ENCODE data around the gene SEPHS1.

Gene SEPHS1

DNA sequence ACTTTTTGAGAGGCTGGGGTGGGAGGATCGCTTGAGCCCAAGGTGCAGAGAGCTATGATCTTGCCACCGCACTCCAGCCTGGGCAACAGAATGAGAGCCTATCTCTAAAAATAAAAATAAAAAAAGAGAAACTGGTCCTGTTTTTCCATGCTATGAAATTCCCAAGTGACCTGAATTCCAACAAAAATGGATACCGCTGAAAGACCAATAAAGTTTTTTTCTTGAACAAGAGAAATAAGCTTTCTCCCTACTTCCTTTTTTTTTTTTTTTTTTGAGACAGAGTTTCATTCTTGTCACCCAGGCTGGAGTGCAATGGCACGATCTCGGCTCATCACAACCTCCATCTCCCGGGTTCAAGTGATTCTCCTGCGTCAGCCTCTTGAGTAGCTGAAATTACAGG, 12.5 kb upstream of the SEPHS1 start:
- no peak overlapping the region for H3K4me3 ChIP-seq (ENCODE audit: low read depth, low read length)
- H3K9ac ChIP-seq (ENCODE audit: low read depth, low read length) = no peak overlapping the region
- H3K27ac ChIP-seq (ENCODE audit: low read depth, low read length) = no peak overlapping the region
- H3K27me3 ChIP-seq (ENCODE audit: control insufficient read depth, insufficient read depth, low read length) = no peaks in the 10 kb centered on the region
- no peaks in the 10 kb centered on the region for H3K36me3 ChIP-seq (ENCODE audit: control insufficient read depth, insufficient read depth, low read length)
- H3K4me1 ChIP-seq (ENCODE audit: control insufficient read depth, insufficient read depth, low read length) = no peaks in the 10 kb centered on the region
- H3K9me3 ChIP-seq (ENCODE audit: control insufficient read depth, insufficient read depth, low read length) = no peaks in the 10 kb centered on the region

DNA sequence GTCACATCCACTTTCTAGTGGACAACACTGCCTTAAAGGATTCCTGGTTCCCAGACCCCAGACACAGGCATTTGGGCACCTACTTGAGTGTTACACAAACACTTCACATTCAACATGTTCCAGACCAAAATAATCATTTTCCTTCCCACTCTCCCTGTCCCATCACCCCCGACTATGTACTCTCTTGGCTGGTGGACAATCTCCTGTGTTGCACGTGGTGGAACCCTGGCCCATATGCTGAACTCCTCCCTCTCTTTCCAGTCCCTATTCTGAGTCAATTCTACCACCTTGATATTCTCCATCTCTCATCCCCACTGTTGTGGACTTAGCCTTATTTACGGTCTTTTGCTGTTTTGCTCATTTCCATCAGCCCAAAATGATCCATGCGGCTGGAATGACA, 8.3 kb upstream of the SEPHS1 start:
- Histone ChIP-seq H3K4me1 (ENCODE audit: control insufficient read depth, insufficient read depth, low read length) (peaks cover 22% of the 10 kb centered on the region), H3K9ac (ENCODE audit: low read depth, low read length) (no peak overlapping the region), H3K27ac (ENCODE audit: low read depth, low read length) (no peak overlapping the region), H3K27me3 (ENCODE audit: control insufficient read depth, insufficient read depth, low read length) (no peaks in the 10 kb centered on the region), H3K9me3 (ENCODE audit: control insufficient read depth, insufficient read depth, low read length) (no peaks in the 10 kb centered on the region), H3K4me3 (ENCODE audit: low read depth, low read length) (no peak overlapping the region), H3K36me3 (ENCODE audit: control insufficient read depth, insufficient read depth, low read length) (no peaks in the 10 kb centered on the region)

DNA sequence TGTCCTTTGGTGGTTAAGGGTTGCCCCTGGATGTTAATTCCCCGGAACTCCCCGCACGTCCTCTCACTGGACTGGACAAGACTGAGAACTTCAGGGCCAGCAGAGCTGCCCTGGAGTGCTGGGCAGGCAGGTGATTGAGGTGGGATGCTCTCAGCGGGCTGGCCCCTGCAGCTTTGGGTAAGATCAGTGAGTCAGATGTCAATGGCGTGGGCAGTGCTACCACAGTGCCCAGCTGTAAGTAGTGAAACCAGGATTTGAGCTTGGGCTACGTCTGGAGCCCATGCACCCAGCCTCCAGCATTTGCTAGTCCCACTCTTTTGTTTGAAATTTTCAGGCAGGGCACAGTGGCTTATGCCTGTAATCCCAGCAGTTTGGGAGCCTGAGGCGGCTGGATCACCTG, 6.7 kb upstream of the SEPHS1 start:
- Histone ChIP-seq H3K36me3 (ENCODE audit: control insufficient read depth, insufficient read depth, low read length) (no peaks in the 10 kb centered on the region), H3K4me3 (ENCODE audit: low read depth, low read length) (no peak overlapping the region), H3K9ac (ENCODE audit: low read depth, low read length) (no peak overlapping the region), H3K27me3 (ENCODE audit: control insufficient read depth, insufficient read depth, low read length) (no peaks in the 10 kb centered on the region), H3K27ac (ENCODE audit: low read depth, low read length) (no peak overlapping the region), H3K4me1 (ENCODE audit: control insufficient read depth, insufficient read depth, low read length) (peaks cover 31% of the 10 kb centered on the region), H3K9me3 (ENCODE audit: control insufficient read depth, insufficient read depth, low read length) (no peaks in the 10 kb centered on the region)

DNA sequence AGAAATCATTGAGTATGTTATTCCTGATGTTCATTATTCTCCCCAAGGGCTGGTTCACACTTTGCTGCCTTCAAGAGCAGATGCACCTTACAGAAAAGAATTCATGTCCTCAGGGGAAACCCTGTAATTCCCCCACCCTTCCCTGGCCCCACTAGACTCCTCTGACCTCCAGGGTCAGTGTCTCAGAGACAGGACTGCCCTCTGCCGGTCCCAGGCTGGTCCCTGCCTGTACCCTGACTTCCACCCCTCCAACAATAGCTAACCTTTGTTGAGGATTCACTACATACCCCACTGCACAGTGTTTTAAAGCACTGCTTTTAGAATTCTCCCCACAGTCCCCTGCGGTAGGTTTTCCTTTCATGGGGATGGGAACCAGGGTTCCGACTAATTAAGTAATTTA, 4.4 kb upstream of the SEPHS1 start:
- Histone ChIP-seq H3K36me3 (ENCODE audit: control insufficient read depth, insufficient read depth, low read length) (no peaks in the 10 kb centered on the region), H3K4me3 (ENCODE audit: low read depth, low read length) (0 out of 2 replicates have a peak overlapping the region, but pooled peaks have one; percentile 63), H3K9me3 (ENCODE audit: control insufficient read depth, insufficient read depth, low read length) (no peaks in the 10 kb centered on the region), H3K27me3 (ENCODE audit: control insufficient read depth, insufficient read depth, low read length) (no peaks in the 10 kb centered on the region), H3K9ac (ENCODE audit: low read depth, low read length) (no peak overlapping the region), H3K4me1 (ENCODE audit: control insufficient read depth, insufficient read depth, low read length) (peaks cover 34% of the 10 kb centered on the region), H3K27ac (ENCODE audit: low read depth, low read length) (peak overlapping the region; percentile 31)

DNA sequence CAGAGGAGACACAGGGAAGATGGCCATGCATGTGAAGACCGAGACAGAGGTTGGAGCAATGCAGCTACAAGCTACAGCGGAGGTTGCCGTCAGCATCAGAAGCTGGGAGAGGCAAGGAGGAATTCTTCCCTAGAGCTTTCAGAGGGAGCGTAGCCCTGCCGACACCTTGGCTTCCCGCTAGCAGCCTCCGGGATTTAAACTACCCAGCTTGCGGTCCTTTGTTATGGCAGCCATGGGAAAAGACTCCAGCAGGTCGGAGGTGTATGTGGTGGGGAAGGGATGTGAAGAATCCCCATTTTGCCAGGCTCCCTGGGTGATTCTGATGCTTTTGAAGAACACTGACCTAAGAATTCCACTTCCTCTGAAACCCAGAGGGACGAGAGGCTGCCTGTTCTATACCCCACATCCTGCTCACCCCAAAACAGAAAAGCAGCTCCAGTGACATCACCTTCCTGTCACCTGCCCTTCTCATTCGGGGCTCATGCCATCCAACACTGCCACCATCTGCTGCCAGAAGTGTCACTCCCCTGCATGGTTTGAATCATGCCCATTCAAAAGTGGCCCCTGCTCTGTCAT, 3.3 kb upstream of the SEPHS1 start:
- Histone ChIP-seq H3K9me3 (ENCODE audit: control insufficient read depth, insufficient read depth, low read length) (no peaks in the 10 kb centered on the region), H3K4me1 (ENCODE audit: control insufficient read depth, insufficient read depth, low read length) (peaks cover 34% of the 10 kb centered on the region), H3K4me3 (ENCODE audit: low read depth, low read length) (peak overlapping the region; percentile 63), H3K36me3 (ENCODE audit: control insufficient read depth, insufficient read depth, low read length) (no peaks in the 10 kb centered on the region), H3K9ac (ENCODE audit: low read depth, low read length) (peak overlapping the region; percentile 66), H3K27ac (ENCODE audit: low read depth, low read length) (peak overlapping the region; percentile 100), H3K27me3 (ENCODE audit: control insufficient read depth, insufficient read depth, low read length) (no peaks in the 10 kb centered on the region)

DNA sequence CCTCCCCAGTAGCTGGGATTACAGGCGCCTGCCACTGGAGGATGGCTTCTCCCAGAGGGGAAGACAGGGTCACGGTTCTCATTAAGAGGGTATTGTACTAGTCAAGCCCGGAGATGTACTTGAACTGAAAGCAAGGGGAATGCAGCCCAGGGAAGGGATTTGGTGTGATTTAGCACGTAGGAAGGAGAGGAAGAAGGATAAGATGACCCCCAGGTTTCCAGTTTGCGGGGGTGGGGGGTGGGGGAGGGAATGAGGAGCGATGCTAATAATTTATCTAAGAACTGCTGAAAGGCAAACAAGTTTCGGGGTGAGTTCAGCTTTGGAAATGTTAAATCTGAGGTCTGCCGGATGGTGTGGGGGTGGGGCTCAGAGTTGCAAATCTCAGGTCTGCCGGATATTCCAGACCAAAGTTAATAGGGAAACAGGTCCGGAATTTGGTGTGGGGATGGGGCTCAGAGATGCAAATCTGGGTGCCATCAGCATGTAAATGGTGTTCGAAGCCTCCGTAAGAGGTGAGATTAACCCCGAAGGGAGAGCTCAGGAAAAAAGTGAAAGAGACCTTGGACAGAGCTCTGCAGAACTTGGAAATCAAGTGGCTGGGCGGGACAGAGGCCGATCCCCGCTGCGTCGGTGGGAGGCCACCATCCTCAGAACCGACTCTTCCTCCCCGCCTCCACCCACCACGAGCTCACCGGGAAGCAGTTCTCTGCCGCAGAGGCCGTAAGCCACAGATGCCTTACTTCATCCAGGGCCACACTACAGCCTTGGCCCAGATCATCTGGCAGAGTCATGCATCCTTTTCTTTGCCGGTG, 1.6 kb upstream of the SEPHS1 start:
- Histone ChIP-seq H3K9ac (ENCODE audit: low read depth, low read length) (peak overlapping the region; percentile 96), H3K4me1 (ENCODE audit: control insufficient read depth, insufficient read depth, low read length) (peaks cover 42% of the 10 kb centered on the region)

GRCh38 chr10:13347500-13348156, 465 bp downstream of the SEPHS1 start:
- peak overlapping the region; percentile 75; the same call in 1 of the 2 replicates for H3K4me3 ChIP-seq (ENCODE audit: low read depth, low read length)
- no peaks in the 10 kb centered on the region for H3K9me3 ChIP-seq (ENCODE audit: control insufficient read depth, insufficient read depth, low read length)
- H3K9ac ChIP-seq (ENCODE audit: low read depth, low read length) = peak overlapping the region; percentile 88; the same call in 1 of the 2 replicates
- H3K27me3 ChIP-seq (ENCODE audit: control insufficient read depth, insufficient read depth, low read length) = no peaks in the 10 kb centered on the region
- H3K4me1 ChIP-seq (ENCODE audit: control insufficient read depth, insufficient read depth, low read length) = peaks cover 43% of the 10 kb centered on the region
- peak overlapping the region; percentile 100 for H3K27ac ChIP-seq (ENCODE audit: low read depth, low read length)
- peaks cover 28% of the 10 kb centered on the region for H3K36me3 ChIP-seq (ENCODE audit: control insufficient read depth, insufficient read depth, low read length)

More for the DNA sequence above, 1.6 kb upstream of the SEPHS1 start:
- Histone ChIP-seq H3K27ac (ENCODE audit: low read depth, low read length) (peak overlapping the region; percentile 100), H3K4me3 (ENCODE audit: low read depth, low read length) (peak overlapping the region; percentile 75), H3K27me3 (ENCODE audit: control insufficient read depth, insufficient read depth, low read length) (no peaks in the 10 kb centered on the region), H3K9me3 (ENCODE audit: control insufficient read depth, insufficient read depth, low read length) (no peaks in the 10 kb centered on the region), H3K36me3 (ENCODE audit: control insufficient read depth, insufficient read depth, low read length) (0 out of 2 replicates have a peak, but pooled peaks cover 8% of the 10 kb centered on the region)

- Histone ChIP-seq H3K9ac (ENCODE audit: low read depth, low read length) (peak overlapping the region; percentile 88), H3K27me3 (ENCODE audit: control insufficient read depth, insufficient read depth, low read length) (no peaks in the 10 kb centered on the region), H3K27ac (ENCODE audit: low read depth, low read length) (peak overlapping the region; percentile 100), H3K36me3 (ENCODE audit: control insufficient read depth, insufficient read depth, low read length) (peaks cover 31% of the 10 kb centered on the region), H3K4me1 (ENCODE audit: control insufficient read depth, insufficient read depth, low read length) (peaks cover 37% of the 10 kb centered on the region), H3K4me3 (ENCODE audit: low read depth, low read length) (peak overlapping the region; percentile 75), H3K9me3 (ENCODE audit: control insufficient read depth, insufficient read depth, low read length) (no peaks in the 10 kb centered on the region)
These were observed 1.0 kb downstream of the SEPHS1 start for GRCh38 chr10:13347043-13347499.

- Histone ChIP-seq H3K4me1 (ENCODE audit: control insufficient read depth, insufficient read depth, low read length) (peaks cover 34% of the 10 kb centered on the region), H3K9me3 (ENCODE audit: control insufficient read depth, insufficient read depth, low read length) (no peaks in the 10 kb centered on the region), H3K27ac (ENCODE audit: low read depth, low read length) (peak overlapping the region; percentile 100), H3K9ac (ENCODE audit: low read depth, low read length) (peak overlapping the region; percentile 88), H3K4me3 (ENCODE audit: low read depth, low read length) (peak overlapping the region; percentile 75), H3K36me3 (ENCODE audit: control insufficient read depth, insufficient read depth, low read length) (peaks cover 31% of the 10 kb centered on the region), H3K27me3 (ENCODE audit: control insufficient read depth, insufficient read depth, low read length) (no peaks in the 10 kb centered on the region)
These were observed 1.6 kb downstream of the SEPHS1 start for GRCh38 chr10:13346283-13347042.

DNA sequence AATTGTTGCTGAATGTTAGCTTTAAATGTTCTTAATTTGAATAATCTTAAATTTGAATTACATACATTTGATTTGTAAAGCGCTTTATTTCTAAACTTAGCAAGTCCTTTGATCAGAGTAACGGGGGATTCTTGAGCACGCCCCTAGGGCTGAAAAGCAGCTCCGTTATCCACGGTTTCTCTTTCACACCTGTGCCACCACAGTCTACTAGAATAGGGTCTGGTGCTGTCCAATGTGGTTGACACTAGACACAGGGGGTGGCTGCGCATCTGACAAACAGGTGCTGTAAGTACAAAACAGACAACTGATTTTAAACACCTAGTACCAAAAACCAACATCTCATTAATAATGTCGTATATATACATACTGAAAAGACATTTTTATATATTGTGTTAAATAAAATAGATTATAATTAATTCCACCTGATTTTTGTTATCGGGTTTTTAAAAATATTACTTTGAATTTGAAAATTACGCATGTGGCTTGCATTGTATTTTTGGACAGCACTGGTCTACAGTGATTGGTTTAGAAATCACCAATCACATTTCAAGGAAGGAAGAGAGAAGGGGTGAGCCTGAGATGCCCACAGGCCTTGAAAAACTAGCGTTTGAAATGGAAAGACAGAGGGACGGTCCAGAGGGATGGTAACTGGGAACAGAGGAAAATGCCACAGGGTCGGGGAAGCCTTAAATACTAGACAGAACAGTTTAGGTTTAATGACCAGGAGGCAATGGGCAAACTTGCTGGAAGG, 7.3 kb downstream of the SEPHS1 start:
- peak overlapping the region; percentile 21; the same call in 1 of the 2 replicates for H3K4me3 ChIP-seq (ENCODE audit: low read depth, low read length)
- no peak overlapping the region for H3K27ac ChIP-seq (ENCODE audit: low read depth, low read length)
- peaks cover 84% of the 10 kb centered on the region for H3K36me3 ChIP-seq (ENCODE audit: control insufficient read depth, insufficient read depth, low read length)
- H3K9ac ChIP-seq (ENCODE audit: low read depth, low read length) = no peak overlapping the region
- H3K27me3 ChIP-seq (ENCODE audit: control insufficient read depth, insufficient read depth, low read length) = no peaks in the 10 kb centered on the region
- H3K9me3 ChIP-seq (ENCODE audit: control insufficient read depth, insufficient read depth, low read length) = no peaks in the 10 kb centered on the region
- peaks cover 53% of the 10 kb centered on the region for H3K4me1 ChIP-seq (ENCODE audit: control insufficient read depth, insufficient read depth, low read length)
